HFF-Myc (cell line): ENCODE measurements around the gene SLC7A4.
A peak's percentile ranks its signal among the peaks of the same experiment; 100 is the strongest.
"Not testable (repeated sequence)": the region's sequence is repeated elsewhere in the genome, so short reads cannot be mapped to it uniquely, and the experiment has no call there.

Experiments used
- DNase-seq: peaks from one replicate; pipeline ENCODE4 v3.0.0-alpha.2; 2011; ENCODE audit warnings: low read depth; ENCODE audit errors: extremely low read depth
- H3K4me3 ChIP-seq: replicated peaks from 2 replicates; pipeline ENCODE4 v1.5.1; 2011; ENCODE audit warnings: low read depth, mild to moderate bottlenecking, control low read depth, low read length
- CTCF ChIP-seq: IDR thresholded peaks from 2 replicates; pipeline ENCODE4 v1.5.1; 2012; ENCODE audit warnings: mild to moderate bottlenecking, low read depth, low read length, control low read depth; ENCODE audit errors: missing control alignments

SLC7A4 gene

GRCh38 chr22:21075516-21076138 is 43.3 kb upstream of the SLC7A4 start:
- no peak for TF ChIP-seq CTCF
- no peak overlapping the region for H3K4me3 ChIP-seq
- DNase-seq, result no peak

GRCh38 chr22:21074102-21074715 is 41.8 kb upstream of the SLC7A4 start:
- peak; percentile 32 for DNase-seq
- no peak overlapping the region for H3K4me3 ChIP-seq
- no peak for TF ChIP-seq CTCF

DNA sequence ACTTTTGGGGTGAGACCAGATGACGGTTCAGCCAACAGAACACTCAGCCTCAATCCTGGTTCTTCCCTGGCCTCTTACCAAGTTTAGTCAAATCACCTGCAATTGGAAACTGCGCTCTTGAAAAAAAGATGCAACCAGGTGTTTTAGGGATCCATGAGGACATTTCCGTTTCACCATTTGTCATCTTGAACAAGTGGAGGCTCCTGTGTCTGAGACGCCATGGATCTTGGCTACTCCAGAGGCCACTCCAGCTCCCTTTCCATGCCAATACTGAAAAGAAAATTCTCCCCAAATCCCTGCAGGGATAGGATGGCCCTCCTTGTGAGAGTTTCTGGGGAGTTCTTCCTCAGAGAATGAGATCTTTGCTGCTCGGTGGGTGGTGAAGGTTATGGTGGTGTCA is 41.1 kb upstream of the SLC7A4 start:
- no peak for TF ChIP-seq CTCF
- H3K4me3 ChIP-seq, result no peak overlapping the region
- DNase-seq, result no peak

- DNase-seq, result no peak
- H3K4me3 ChIP-seq, result no peak overlapping the region
- no peak for TF ChIP-seq CTCF
Measured at GRCh38 chr22:21073023-21073422, 40.7 kb upstream of the SLC7A4 start.

GRCh38 chr22:21071796-21072195 is 39.4 kb upstream of the SLC7A4 start:
- not testable (repeated sequence) for H3K4me3 ChIP-seq, DNase-seq

GRCh38 chr22:21070690-21071615 is 38.6 kb upstream of the SLC7A4 start:
- H3K4me3 ChIP-seq, result no peak overlapping the region
- no peak for TF ChIP-seq CTCF
- DNase-seq, result no peak

DNA sequence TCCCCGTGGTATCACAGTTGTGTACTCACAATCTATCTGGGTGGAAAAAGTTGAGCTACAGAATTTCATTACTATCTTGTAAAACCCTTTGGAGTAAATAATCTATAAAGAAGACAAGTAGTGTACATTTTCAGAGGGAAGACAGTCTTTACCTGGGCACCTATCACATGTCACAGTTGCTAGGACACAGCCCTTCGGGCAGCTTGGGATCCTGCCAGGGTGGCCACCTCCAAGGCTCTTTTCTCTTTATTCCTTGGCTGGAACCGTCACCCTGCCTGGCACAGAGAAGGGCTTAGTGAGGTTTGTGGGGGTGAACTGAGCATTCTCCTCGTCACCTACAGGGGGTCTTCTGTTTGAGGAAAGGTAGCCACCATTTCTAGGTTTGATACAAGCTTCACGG is 37.0 kb upstream of the SLC7A4 start:
- DNase-seq, result no peak
- no peak for TF ChIP-seq CTCF
- no peak overlapping the region for H3K4me3 ChIP-seq
